Measurements from ENCODE around the gene CFAP74.

Gene CFAP74

DNA sequence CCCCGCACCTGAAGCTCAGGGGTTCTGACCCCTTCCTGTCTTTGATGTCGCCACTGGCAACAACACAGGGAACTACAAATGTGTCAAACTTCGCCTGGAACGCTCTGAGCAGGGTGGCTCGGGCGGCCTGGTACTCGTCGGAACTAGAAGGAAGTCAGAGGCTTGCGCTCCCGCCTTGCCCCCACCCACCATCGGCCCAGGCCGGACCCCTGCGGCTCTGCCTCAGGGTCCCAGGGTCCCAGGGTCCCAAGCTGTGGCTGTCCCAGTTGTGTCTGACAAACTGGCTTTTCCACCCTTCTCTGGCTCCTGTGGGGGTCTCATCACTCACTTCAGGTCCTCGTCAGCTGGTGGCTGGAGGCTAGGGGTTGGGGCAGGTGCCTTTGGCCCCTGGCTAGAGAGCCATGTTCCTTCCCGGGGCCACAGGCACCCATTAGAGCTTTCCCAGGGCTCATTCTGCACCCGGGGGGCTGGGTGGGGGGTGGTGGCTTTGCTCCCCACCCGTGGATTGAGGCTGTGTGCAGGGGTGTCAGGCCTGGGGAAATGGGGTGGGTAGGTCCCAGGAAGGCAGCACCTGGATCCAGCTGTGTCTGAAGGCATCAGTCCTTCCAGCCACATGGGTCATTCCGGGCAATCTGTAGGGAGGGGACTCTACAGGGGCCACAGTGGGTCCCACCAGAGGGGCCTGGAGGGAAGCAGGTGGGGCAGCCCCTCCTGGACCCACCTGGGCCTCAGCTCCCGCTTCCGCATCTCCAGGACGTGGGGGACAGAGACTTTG, 76.5 kb downstream of the CFAP74 start:
- no peak for DNase-seq (ENCODE audit: extremely low read depth, low read depth)

GRCh38 chr1:1926346-1926811, 77.2 kb downstream of the CFAP74 start:
- no peak for DNase-seq (ENCODE audit: extremely low read depth, low read depth)
- TF ChIP-seq CTCF (IDR thresholded peaks at IDR 0.05; ENCODE audit: low read depth, low read length): no peak

More for the DNA sequence above, 76.5 kb downstream of the CFAP74 start:
- TF ChIP-seq CTCF (IDR thresholded peaks at IDR 0.05; ENCODE audit: low read depth, low read length): no peak

GRCh38 chr1:1925437-1926345, 77.9 kb downstream of the CFAP74 start:
- DNase-seq (ENCODE audit: extremely low read depth, low read depth): no peak

DNA sequence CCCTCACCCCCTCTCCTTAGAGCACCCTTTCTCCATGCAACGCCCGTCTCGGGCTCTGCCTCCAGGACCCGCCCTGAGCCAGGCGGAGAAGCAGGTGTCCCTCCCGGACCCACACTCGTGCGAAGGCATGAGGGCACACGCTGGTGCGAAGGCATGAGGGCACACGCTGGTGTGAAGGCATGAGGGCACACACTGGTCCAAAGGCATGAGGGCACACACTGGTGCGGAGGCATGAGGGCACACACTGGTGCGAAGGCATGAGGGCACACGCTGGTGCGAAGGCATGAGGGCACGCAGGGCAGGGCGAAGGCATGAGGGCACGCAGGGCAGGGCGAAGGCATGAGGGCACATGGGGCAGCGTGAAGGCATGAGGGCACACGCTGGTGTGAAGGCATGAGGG, 78.7 kb downstream of the CFAP74 start:
- TF ChIP-seq CTCF (IDR thresholded peaks at IDR 0.05; ENCODE audit: low read depth, low read length): no peak
- DNase-seq (ENCODE audit: extremely low read depth, low read depth): no peak

More at GRCh38 chr1:1925437-1926345, 77.9 kb downstream of the CFAP74 start:
- no peak for TF ChIP-seq CTCF (IDR thresholded peaks at IDR 0.05; ENCODE audit: low read depth, low read length)

DNA sequence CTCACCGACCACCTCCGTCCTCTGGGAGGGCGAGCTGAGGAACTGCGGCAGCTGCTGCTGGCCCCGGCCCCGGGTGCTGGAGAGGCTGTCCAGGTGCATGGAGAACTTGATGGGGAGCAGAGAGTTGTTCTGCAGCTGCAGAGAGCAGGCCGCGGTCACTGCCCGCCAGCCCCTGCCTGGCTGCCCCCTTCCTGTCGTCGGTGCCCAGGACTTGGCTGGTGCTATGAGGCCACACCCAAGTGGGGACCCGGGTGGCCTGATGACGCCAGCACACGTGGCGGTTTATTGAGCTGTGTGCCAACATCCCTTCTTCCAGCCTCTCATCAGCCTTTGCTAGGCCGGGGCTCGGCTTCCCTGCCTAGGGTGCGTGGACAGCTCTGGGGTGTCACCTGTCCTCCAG, 79.2 kb downstream of the CFAP74 start:
- no peak for TF ChIP-seq CTCF (IDR thresholded peaks at IDR 0.05; ENCODE audit: low read depth, low read length)
- no peak for DNase-seq (ENCODE audit: extremely low read depth, low read depth)

DNA sequence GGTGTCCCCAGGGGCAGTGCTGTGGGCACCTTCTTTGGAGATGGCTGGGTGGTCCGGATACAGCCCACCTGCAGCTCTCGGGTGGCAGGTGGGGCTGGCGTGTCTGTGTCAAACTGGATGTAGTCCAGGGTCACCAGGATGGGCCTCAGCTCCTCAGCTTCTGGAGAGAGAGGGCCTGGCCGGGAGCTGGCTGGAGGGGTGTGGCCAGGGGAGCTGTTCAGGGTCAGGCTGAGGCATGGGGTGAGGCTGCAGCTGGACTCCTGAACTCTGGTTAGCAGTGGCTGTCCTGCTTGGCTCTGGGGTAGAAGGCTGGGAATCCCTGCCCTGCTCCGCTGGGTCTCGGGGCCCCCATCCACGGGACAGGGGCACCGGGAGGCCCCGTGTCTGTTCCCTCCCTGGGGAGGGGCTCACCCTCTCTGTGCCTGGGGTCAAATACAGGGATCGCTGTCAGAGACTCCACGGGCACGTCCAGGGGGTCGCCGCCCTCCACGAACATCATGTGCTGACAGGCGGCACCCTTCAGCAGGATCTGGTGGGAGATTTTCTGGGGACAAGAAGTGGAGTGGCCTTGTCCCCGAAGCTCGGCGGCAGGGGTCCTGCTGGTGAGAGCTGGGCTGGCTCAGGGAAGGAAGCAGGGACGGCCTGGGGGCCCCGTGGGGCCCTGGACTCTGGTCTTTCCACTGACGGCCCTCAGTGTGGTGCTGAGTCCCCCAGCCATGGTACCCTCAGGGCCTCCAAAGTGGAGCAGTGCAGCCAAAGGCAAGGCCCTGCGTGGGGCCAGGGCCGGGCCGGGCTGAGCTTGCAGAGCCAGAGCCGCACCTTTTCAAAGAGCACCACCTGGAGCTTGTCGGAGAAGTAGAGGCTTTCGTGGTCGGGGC, 80.4 kb downstream of the CFAP74 start:
- TF ChIP-seq CTCF (IDR thresholded peaks at IDR 0.05; ENCODE audit: low read depth, low read length): no peak
- DNase-seq (ENCODE audit: extremely low read depth, low read depth): no peak

Data from AG09319 (cell line).